ENCODE measurements around the gene SPON1. TPM values are rescaled to one million over a fixed set of nuclear protein-coding genes. Genes with fewer than 3 reads are reported as not detected.

SPON1 gene
- total RNA-seq, result under 0.01 TPM in 2 replicates

DNA sequence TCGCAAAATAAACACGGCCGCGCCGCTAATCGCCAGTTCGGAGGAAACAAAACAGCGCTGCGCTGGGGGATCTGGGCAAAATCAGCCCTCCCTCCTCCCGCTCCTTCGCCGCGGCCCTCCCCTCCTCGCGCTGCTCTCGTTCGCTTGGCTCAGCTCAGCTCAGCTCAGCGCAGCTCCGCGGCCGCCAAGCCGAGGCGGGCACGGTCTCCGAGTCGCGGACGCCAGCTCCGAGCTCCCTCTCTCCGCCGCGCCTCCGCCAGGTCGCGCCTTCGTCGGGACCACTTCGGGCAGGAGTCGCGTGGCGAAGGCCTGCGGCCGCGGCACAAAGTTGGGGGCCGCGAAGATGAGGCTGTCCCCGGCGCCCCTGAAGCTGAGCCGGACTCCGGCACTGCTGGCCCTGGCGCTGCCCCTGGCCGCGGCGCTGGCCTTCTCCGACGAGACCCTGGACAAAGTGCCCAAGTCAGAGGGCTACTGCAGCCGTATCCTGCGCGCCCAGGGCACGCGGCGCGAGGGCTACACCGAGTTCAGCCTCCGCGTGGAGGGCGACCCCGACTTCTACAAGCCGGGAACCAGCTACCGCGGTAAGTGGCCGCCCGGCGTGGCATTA, at the start of gene SPON1:
Gene SPON1 (plus strand): TSS at position 162 of the 607 bp plus-strand sequence. CDS start 182 bp downstream, at position 344.

Small RNA genes lying within 50 kb of the gene (small RNA-seq; reads per million reads assigned to genes)
- not detected for gene RNA5SP332
